Measurements from ENCODE around the gene MRPS27. TPM values are rescaled to one million over a fixed set of nuclear protein-coding genes. Genes with fewer than 3 reads are reported as not detected.
"Not testable (repeated sequence)": the region's sequence is repeated elsewhere in the genome, so short reads cannot be mapped to it uniquely, and the experiment has no call there.

MRPS27 gene
- total RNA-seq, 4 donors from 2014 or later = 33.2 to 74.9 (median 62.3) TPM

DNA sequence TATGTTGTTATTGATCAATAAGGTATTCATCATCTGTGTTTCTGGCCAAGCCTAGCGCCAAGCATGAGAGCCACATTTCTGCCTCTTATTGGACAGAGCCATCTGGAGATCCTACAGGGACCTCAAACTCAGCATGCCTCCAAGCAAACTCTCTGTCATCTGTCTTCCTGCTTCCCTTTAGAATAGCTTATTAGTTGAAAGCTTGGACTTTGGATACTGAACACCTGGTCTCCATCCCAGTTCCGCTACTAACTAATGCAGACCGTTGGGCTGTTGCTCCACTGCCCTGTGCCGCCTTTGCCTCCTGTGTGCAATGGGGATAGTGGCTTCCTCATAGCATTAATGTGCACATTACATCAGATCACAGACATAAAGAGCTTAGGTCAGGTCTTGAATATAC is 147.3 kb downstream of the MRPS27 start:
- DNase-seq (no peak), ATAC-seq (no peak)
- H3K36me3 ChIP-seq = no peaks in the 10 kb centered on the region
- H3K4me1 ChIP-seq = no peaks in the 10 kb centered on the region
- H3K27me3 ChIP-seq = no peaks in the 10 kb centered on the region
- no peak overlapping the region for H3K4me3 ChIP-seq
- intact Hi-C loops (cut with DNase I; ENCODE audit: low total_unique reads) (no loop called here), in situ Hi-C loops (cut with MboI; ENCODE audit: low sequenced_read_pairs in 4 of 4) (no loop called here)
- no peak for TF ChIP-seq POLR2A (IDR thresholded peaks at IDR 0.05)
- no peak for TF ChIP-seq CTCF (IDR thresholded peaks at IDR 0.05 in 4 of 5, conservative IDR thresholded peaks at IDR 0.05 in 1 of 5)
- H3K27ac ChIP-seq = no peak overlapping the region
- H3K9me3 ChIP-seq = no peaks in the 10 kb centered on the region

- no peaks in the 10 kb centered on the region for H3K4me1 ChIP-seq
- DNase-seq (no peak), ATAC-seq (no peak)
- H3K36me3 ChIP-seq = no peaks in the 10 kb centered on the region
- no peak overlapping the region for H3K4me3 ChIP-seq
- in situ Hi-C loops (cut with MboI; ENCODE audit: low sequenced_read_pairs in 4 of 4) (no loop called here), intact Hi-C loops (cut with DNase I; ENCODE audit: low total_unique reads) (no loop called here)
- H3K9me3 ChIP-seq = no peaks in the 10 kb centered on the region
- no peak for TF ChIP-seq CTCF (IDR thresholded peaks at IDR 0.05 in 4 of 5, conservative IDR thresholded peaks at IDR 0.05 in 1 of 5)
- no peak for TF ChIP-seq POLR2A (IDR thresholded peaks at IDR 0.05)
- H3K27ac ChIP-seq = no peak overlapping the region
- H3K27me3 ChIP-seq = no peaks in the 10 kb centered on the region
Measured at GRCh38 chr5:72171667-72172066, 148.4 kb downstream of the MRPS27 start.

GRCh38 chr5:72171181-72171580 is 148.9 kb downstream of the MRPS27 start:
- not testable (repeated sequence) for ATAC-seq, H3K27ac ChIP-seq

DNA sequence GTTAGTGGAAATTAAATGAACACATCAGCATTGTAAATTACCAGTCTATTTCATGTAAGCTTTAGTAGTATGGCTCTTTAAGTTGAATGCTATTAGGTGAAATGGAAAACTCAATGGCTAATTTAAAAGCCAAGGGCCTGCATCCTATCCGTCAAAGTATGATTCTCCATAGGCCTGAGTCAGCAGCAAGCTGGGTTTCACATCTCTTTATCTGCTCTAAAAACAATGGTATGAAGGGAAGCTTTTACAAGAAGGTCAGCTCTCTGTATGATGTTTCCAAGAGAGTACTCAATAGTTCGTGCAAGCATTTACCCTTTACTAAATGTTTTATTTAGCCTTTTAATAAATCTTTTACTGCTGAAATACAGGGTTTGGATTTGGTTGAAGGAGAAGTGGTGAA is 149.9 kb downstream of the MRPS27 start:
- Histone ChIP-seq H3K27ac (no peak overlapping the region), H3K27me3 (no peaks in the 10 kb centered on the region), H3K4me3 (no peak overlapping the region), H3K36me3 (no peaks in the 10 kb centered on the region), H3K9me3 (no peaks in the 10 kb centered on the region), H3K4me1 (no peaks in the 10 kb centered on the region)
- no peak for TF ChIP-seq POLR2A (IDR thresholded peaks at IDR 0.05)
- TF ChIP-seq CTCF (IDR thresholded peaks at IDR 0.05 in 4 of 5, conservative IDR thresholded peaks at IDR 0.05 in 1 of 5) = no peak
- intact Hi-C loops (cut with DNase I; ENCODE audit: low total_unique reads) = no loop called here
- in situ Hi-C loops (cut with MboI; ENCODE audit: low sequenced_read_pairs in 4 of 4) = no loop called here
- no peak for ATAC-seq
- no peak for DNase-seq

More at GRCh38 chr5:72171181-72171580, 148.9 kb downstream of the MRPS27 start:
- in situ Hi-C loops (cut with MboI; ENCODE audit: low sequenced_read_pairs in 4 of 4); H3K27me3 ChIP-seq; intact Hi-C loops (cut with DNase I; ENCODE audit: low total_unique reads); H3K9me3 ChIP-seq; H3K4me1 ChIP-seq; DNase-seq; H3K4me3 ChIP-seq; H3K36me3 ChIP-seq: not testable (repeated sequence)

Small RNA genes lying within 50 kb of the gene (microRNA-seq; reads per million reads assigned to microRNA genes)
- gene MIR4803 (ENCODE audit: borderline replicate concordance in 2 of 2) = 0 reads per million in 2 donors

Other genes with a start within 250 kb of the MRPS27 start
- gene MAP1B, start 212.8 kb downstream of the MRPS27 start, total RNA-seq = 100 to 1,000 TPM in 2 of 4 donors, 10 to 100 TPM in 2; 44.2 to 120 (median 83.4) TPM
- gene PTCD2, start 133 bp upstream of the MRPS27 start, total RNA-seq = 10 to 100 TPM in 1 of 4 donors, 1 to 10 TPM in 3; 6.7 to 13.2 (median 9.5) TPM
- 1 to 10 TPM; 2.0 to 5.8 (median 3.0) TPM for gene ZNF366, start 187.2 kb upstream of the MRPS27 start, total RNA-seq